Subcutaneous abdominal adipose tissue (tissue), 5 donors: ENCODE measurements around the gene LYST.

Experiments used
- H3K27ac ChIP-seq: one replicate; pipeline ENCODE4 v1.7.0; 2013; ENCODE audit warnings: low read depth, mild to moderate bottlenecking, inconsistent platforms, low read length, moderate library complexity
- H3K27me3 ChIP-seq, 5 donors: one replicate each; pipeline ENCODE4 v1.7.0; 2013; ENCODE audit warnings: low read length in 5 of 5, inconsistent platforms in 1 of 5; ENCODE audit not compliant: control insufficient read depth in 5 of 5, insufficient read depth in 4 of 5
- H3K36me3 ChIP-seq, 5 donors: one replicate each; pipeline ENCODE4 v1.7.0; 2013; ENCODE audit warnings: low read length in 5 of 5; ENCODE audit not compliant: control insufficient read depth in 5 of 5, insufficient read depth in 5 of 5
- H3K4me1 ChIP-seq, 5 donors: one replicate each; pipeline ENCODE4 v1.7.0; 2013; ENCODE audit warnings: low read length in 5 of 5, mild to moderate bottlenecking in 3 of 5, moderate library complexity in 1 of 5; ENCODE audit not compliant: control insufficient read depth in 5 of 5, insufficient read depth in 5 of 5
- H3K4me3 ChIP-seq, 5 donors: one replicate each; pipeline ENCODE4 v1.7.0; 2013; ENCODE audit warnings: low read length in 5 of 5, low read depth in 1 of 5
- H3K9ac ChIP-seq, 5 donors: one replicate each; pipeline ENCODE4 v1.7.0; 2013; ENCODE audit warnings: low read length in 5 of 5, mild to moderate bottlenecking in 4 of 5, moderate library complexity in 3 of 5
- H3K9me3 ChIP-seq, 5 donors: one replicate each; pipeline ENCODE4 v1.7.0; 2013; ENCODE audit warnings: low read length in 5 of 5; ENCODE audit not compliant: control insufficient read depth in 5 of 5
- donor health status: healthy.
- donor health status: healthy.
- donor health status: healthy.
- donor health status: healthy.
- donor health status: healthy.

The LYST gene

DNA sequence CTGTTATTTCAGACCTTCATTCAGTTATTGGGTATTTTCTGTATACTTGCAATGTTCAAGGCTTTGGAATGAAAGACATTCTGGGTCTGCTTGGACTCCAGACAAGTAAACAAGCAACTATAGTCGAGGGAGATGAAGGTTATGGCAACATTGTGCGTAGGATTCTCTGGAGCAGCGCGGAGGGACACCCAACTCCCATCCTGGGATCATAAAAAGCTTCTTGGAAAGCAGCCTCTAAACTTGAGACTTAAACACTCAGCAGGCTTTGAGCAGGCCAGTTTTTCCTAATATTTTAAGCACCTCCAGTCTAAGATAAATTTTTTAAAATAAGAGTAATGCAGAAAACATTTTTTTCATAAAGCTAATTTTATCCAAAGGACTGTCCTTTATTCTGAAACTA is 7.6 kb upstream of the LYST start:
- no peaks in the 10 kb centered on the region for H3K36me3 ChIP-seq
- no peak overlapping the region for H3K4me3 ChIP-seq
- no peak overlapping the region for H3K9ac ChIP-seq
- H3K27ac ChIP-seq: no peak overlapping the region
- no peaks in the 10 kb centered on the region for H3K27me3 ChIP-seq
- peaks cover 0 to 53% (median 7%) of the 10 kb centered on the region in 5 donors for H3K4me1 ChIP-seq
- no peaks in the 10 kb centered on the region for H3K9me3 ChIP-seq

DNA sequence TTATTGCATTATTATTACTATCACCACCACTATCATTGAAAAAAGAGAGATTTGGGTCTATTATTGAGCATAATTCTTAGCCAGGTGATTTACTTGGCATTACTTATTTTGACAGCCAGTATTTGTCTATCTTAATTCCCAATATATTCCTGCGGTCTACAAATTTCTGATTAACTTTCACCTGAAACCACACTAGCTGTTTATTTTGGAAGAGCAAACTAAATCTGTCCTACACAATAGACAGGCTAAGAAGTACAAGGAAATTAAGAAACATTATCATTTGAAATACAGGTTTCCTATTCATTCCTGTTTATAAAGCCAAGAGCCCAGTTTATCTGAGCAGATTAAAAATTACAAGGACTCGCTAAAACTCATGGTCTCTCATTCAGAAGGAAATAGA is 6.9 kb upstream of the LYST start:
- Histone ChIP-seq H3K9ac (no peak overlapping the region), H3K9me3 (no peaks in the 10 kb centered on the region), H3K36me3 (no peaks in the 10 kb centered on the region), H3K4me1 (peaks cover 0 to 47% (median under 1%) of the 10 kb centered on the region in 5 donors), H3K27me3 (no peaks in the 10 kb centered on the region), H3K27ac (peak overlapping the region; percentile 42), H3K4me3 (no peak overlapping the region)

DNA sequence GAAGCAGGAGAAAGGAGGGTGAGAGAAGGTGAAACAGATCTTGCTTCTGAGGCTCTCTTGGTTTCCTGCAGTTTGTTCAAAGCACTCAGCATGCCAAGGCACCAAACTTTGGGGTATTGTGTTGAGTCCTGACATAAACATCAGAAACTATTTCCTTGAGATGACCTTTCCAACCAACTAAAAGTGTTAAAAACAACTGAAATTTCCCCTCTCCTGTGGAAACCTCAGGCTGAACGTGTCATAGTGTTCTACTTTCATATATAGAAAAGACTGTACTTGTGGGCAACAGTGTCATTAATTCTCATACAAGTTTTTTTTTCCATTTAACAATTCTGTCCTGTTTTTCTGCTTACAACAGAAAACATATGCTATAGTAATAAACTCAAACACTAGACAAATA is 6.3 kb upstream of the LYST start:
- H3K27ac ChIP-seq: peak overlapping the region; percentile 42
- H3K36me3 ChIP-seq: no peaks in the 10 kb centered on the region
- peaks cover 0 to 43% (median 0%) of the 10 kb centered on the region in 5 donors for H3K4me1 ChIP-seq
- no peaks in the 10 kb centered on the region for H3K27me3 ChIP-seq
- H3K4me3 ChIP-seq: no peak overlapping the region
- H3K9ac ChIP-seq: peak overlapping the region in 1 of 5 donors; percentile 12
- no peaks in the 10 kb centered on the region for H3K9me3 ChIP-seq

DNA sequence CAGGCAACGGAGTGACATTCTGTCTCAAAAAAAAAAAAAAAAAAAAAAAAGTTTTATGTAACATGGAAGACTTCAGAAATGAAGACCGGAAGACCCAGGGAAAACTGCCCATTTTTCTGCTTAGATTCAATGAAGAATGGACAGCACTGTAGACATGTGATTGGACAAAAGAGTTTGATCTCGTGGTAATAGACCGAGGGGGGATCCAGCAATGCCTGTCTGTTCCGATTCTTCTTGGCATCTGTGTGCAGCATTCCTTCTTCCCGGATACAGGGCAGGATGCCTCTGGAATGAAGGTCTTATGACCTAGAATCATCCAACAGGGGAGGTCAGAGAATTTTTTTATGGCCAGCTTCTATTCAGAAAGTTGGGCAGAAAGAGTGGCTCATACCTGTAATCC is 5.6 kb upstream of the LYST start:
- H3K9me3 ChIP-seq: no peaks in the 10 kb centered on the region
- H3K9ac ChIP-seq: no peak overlapping the region
- peak overlapping the region; percentile 42 for H3K27ac ChIP-seq
- H3K36me3 ChIP-seq: no peaks in the 10 kb centered on the region
- H3K27me3 ChIP-seq: no peaks in the 10 kb centered on the region
- H3K4me3 ChIP-seq: no peak overlapping the region
- H3K4me1 ChIP-seq: peaks cover 2 to 45% (median 7%) of the 10 kb centered on the region in 5 donors

DNA sequence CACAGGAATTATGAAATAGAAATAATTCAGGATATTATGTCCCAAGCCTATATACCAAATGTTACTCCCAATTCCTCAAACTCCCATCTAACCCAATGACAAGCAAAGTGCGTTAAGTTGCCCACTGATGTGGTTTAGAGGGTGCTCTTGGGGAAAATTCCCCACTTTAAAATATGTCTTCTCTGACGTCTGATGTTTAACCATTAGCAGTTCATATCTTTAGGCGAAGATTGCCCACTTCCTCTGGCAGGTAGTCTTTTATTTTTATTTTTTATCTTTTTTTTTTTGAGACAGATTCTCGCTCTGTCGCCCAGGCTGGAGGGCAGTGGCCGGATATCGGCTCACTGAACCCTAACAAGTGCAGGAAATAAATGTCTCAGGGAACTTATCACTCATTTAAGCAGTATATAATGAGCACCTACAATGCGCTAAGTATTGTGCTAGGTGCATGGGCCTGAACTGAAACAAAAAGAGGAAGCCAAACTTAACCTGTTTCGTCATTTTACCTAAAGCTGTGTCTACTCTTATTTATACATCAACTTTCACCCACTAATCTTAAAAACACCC is 1.3 kb upstream of the LYST start:
- Histone ChIP-seq H3K27me3 (no peaks in the 10 kb centered on the region), H3K27ac (peak overlapping the region; percentile 83), H3K9me3 (no peaks in the 10 kb centered on the region), H3K36me3 (no peaks in the 10 kb centered on the region), H3K9ac (peak overlapping the region in 2 of 5 donors; percentile 77 to 81), H3K4me3 (peak overlapping the region in 2 of 5 donors; percentile 93 to 96), H3K4me1 (peaks cover 2 to 44% (median 29%) of the 10 kb centered on the region in 5 donors)

DNA sequence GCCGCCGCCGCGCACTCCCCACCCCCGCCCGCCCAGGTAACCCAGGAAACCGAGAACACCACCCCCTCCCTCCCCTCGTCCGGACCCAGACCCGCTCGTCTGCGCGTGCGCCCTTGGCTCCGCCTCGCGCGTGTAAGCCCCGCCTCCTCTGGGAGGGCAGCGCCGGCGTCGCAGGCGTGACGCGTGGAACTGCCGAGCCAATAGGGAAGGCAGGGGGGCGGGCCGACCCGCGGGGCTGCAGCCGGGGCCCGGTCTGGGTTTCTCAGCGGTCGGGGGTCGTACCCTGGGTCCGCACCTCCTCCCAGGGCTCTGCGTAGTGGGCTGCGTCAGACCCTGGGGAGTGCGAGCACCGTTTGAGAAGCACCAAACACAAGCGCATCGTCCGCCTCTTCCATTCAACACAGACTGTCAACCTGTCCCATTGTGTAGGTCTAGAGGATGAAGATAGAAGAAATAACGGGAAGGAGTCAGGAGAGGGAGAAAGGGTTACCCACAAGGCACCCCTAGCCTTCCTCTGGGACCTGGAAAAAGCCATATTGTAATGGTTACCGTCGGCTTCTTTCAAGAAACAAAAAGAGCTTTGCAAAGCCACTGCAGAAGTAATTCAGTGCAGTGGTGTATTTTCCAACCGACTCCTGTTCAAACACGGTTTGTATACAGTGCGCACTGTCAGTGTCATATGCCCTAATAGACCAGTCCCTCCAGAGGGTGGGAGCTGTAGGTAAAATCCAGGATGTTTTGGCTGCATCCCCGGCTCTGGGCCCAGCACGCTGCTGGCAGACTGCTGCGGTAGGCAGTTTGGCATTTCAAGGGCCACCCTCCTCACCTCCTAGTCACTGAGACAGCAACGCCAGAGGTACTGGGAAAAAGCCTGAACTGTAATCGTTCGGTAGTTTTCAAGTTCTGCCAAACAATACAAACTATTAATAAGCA is 473 bp upstream of the LYST start:
- Histone ChIP-seq H3K27ac (peak overlapping the region; percentile 85), H3K9ac (peak overlapping the region; percentile 53 to 96 (median 81)), H3K36me3 (no peaks in the 10 kb centered on the region), H3K4me1 (peaks cover 2 to 44% (median 29%) of the 10 kb centered on the region in 5 donors), H3K4me3 (peak overlapping the region; percentile 74 to 96 (median 93)), H3K9me3 (no peaks in the 10 kb centered on the region), H3K27me3 (no peaks in the 10 kb centered on the region)

DNA sequence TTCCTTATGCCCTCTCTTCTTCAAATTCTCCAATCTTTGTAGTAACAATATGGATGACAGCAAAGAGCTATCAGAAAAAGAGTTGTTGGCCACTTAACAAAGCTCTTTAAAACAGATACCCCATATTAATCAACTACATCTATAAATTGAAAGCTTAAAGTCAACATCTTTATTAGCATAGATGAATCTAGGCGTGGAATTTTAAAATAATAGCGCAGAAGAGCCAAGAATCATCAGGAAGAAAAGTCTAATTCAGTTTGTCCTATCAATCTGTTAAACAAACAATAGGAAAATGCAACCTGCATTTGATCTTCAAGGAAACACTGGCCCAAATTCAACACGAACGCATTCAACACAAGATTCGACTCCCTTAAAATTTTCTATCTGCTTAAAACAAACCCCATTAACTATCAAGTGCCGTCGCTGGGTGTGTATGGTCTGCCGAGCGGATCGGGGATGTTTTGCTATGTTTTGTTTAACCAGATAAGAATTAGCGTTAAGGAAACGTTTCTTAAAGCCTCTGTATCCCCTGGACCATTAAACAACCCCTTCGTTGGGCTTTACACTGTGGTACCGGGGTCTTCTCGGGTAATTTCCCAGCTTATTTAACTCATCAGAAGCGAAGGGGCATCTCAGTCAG is 1.0 kb downstream of the LYST start:
- Histone ChIP-seq H3K9me3 (no peaks in the 10 kb centered on the region), H3K27ac (peak overlapping the region; percentile 85), H3K36me3 (no peaks in the 10 kb centered on the region), H3K4me1 (peaks cover 2 to 44% (median 29%) of the 10 kb centered on the region in 5 donors), H3K4me3 (peak overlapping the region; percentile 74 to 96 (median 90)), H3K9ac (peak overlapping the region; percentile 85 to 96 (median 93)), H3K27me3 (no peaks in the 10 kb centered on the region)

DNA sequence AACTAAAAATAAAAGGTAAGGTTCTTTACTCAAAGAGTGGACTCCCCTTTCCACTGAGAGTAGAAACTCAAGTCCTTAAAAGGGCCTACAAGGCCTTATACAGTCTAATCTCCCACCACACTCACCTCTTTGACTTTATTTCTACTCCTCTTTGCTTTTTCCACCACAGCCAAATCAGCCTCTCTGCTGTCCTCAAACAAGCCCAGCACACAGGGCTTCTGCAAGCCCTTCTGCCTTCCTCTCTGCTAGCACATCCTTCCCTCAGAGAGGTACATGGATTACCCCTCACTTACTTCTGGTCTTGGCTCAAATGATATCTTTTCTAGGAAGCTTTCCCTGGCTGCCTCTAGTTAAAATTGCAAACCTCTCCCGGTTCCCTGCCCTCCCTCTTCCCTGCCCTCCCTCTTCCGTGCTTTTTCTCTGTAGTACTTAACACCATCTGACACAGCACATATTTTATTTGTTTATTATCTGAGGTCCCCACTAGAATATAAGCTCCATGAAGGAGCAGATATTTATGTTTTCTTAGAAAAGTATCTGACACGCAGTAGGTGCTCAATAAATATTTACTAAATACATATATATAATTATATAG is 1.7 kb downstream of the LYST start:
- H3K27me3 ChIP-seq: no peaks in the 10 kb centered on the region
- peak overlapping the region in 4 of 5 donors; percentile 48 to 96 (median 82) for H3K4me3 ChIP-seq
- H3K27ac ChIP-seq: peak overlapping the region; percentile 85
- no peaks in the 10 kb centered on the region for H3K9me3 ChIP-seq
- peaks cover 2 to 44% (median 29%) of the 10 kb centered on the region in 5 donors for H3K4me1 ChIP-seq
- H3K36me3 ChIP-seq: no peaks in the 10 kb centered on the region
- peak overlapping the region in 4 of 5 donors; percentile 72 to 96 (median 90) for H3K9ac ChIP-seq

DNA sequence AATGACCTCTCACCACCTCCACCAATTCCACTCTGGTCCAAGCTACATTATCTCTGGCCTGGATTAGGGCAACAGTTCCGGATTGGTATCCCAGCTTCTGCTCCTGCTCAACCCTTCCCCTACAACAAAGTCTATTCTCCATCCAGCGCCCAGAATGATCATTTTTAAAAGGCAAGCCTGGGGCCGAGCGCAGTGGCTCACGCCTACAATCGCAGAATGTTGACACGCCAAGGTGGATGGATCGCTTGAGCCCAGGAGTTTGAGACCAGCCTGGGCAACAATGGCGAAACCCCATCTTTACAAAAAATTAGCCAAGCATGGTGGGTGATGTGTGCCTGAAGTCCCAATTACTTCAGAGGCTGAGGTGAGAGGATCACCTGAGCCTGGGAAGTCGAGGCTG is 2.2 kb downstream of the LYST start:
- peaks cover 2 to 44% (median 29%) of the 10 kb centered on the region in 5 donors for H3K4me1 ChIP-seq
- H3K36me3 ChIP-seq: no peaks in the 10 kb centered on the region
- peak overlapping the region in 3 of 5 donors; percentile 26 to 96 (median 42) for H3K4me3 ChIP-seq
- H3K27me3 ChIP-seq: no peaks in the 10 kb centered on the region
- no peaks in the 10 kb centered on the region for H3K9me3 ChIP-seq
- peak overlapping the region in 3 of 5 donors; percentile 72 to 95 (median 85) for H3K9ac ChIP-seq
- peak overlapping the region; percentile 12 for H3K27ac ChIP-seq
